T-helper 22 cell (primary cell): ENCODE data around the gene FSTL3.
"Not testable (repeated sequence)": the region's sequence is repeated elsewhere in the genome, so short reads cannot be mapped to it uniquely, and the experiment has no call there.

Source experiments
- DNase-seq: peaks from one replicate; pipeline ENCODE4 v3.0.0-alpha.2; 2020; ENCODE audit warnings: low read depth

The FSTL3 gene

GRCh38 chr19:661427-662196, 14.6 kb upstream of the FSTL3 start:
- DNase-seq: peak; percentile 56

- peak; percentile 60 for DNase-seq
Measured at GRCh38 chr19:662207-662961, 13.8 kb upstream of the FSTL3 start.

GRCh38 chr19:662962-663681, 13.1 kb upstream of the FSTL3 start, which contains the start of gene RNF126:
Gene RNF126 (minus strand): TSS chr19:663214. CDS start chr19:663121, 93 bp downstream.
- peak; percentile 89 for DNase-seq

GRCh38 chr19:663682-664117, 12.5 kb upstream of the FSTL3 start:
- DNase-seq: no peak

GRCh38 chr19:664913-665443, 11.2 kb upstream of the FSTL3 start:
- peak; percentile 64 for DNase-seq

- DNase-seq: not testable (repeated sequence)
Measured at GRCh38 chr19:666985-667573, 9.1 kb upstream of the FSTL3 start.

GRCh38 chr19:668675-669434, 7.3 kb upstream of the FSTL3 start:
- not testable (repeated sequence) for DNase-seq

- DNase-seq: no peak
Measured at GRCh38 chr19:670609-671075, 5.5 kb upstream of the FSTL3 start.

- no peak for DNase-seq
Measured at GRCh38 chr19:674282-675151, 1.7 kb upstream of the FSTL3 start.

- no peak for DNase-seq
Measured at GRCh38 chr19:676007-676338, 219 bp upstream of the FSTL3 start.

- DNase-seq: no peak
Measured at GRCh38 chr19:677201-677600, 1.0 kb downstream of the FSTL3 start.

GRCh38 chr19:677601-678436, 1.6 kb downstream of the FSTL3 start:
- DNase-seq: no peak

GRCh38 chr19:678791-679388, 2.7 kb downstream of the FSTL3 start:
- no peak for DNase-seq

GRCh38 chr19:679418-680286, 3.5 kb downstream of the FSTL3 start:
- no peak for DNase-seq

- peak; percentile 100 for DNase-seq
Measured at GRCh38 chr19:680287-681028, 4.3 kb downstream of the FSTL3 start.

- no peak for DNase-seq
Measured at GRCh38 chr19:681029-682019, 5.1 kb downstream of the FSTL3 start.
